ENCODE data around the gene IL4.

IL4 gene

DNA sequence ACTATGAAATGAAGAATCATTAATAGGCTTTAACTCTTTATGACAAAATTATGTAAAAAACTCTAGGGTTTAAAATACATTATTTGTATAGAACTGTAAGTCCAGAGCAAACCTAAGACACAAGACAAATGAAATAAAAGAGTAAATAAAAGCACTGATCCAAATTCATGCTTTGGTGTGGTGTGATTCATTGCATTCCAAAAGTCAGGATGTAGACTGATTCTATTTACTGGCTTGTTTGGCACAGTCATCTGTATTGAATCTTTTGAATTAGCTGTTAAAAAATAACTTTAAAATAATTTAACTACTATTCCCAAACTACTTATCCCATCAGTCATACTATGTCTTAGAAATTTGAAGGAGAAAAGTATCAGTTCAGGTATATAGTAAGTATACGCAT, 31.1 kb downstream of the IL4 start:
- ChIA-PET CTCF (interaction anchor here (1.0 to 1.7 kb wide), 3 partner anchors 28 to 156 kb away, joined by 3 to 4 read pairs (median 3); no protein-coding TSS in a partner anchor), POLR2A (no interaction called here)
- no CpG with 5 or more reads among the region's 1 CpG for WGBS (ENCODE audit: insufficient coverage)
- Histone ChIP-seq H3K4me3 (ENCODE audit: control insufficient read depth in 1 of 7, extremely low read depth in 1 of 7, insufficient read depth in 4 of 7, low read depth in 2 of 7, low read length in 6 of 7) (no peak overlapping the region), H3K27ac (ENCODE audit: insufficient read depth in 1 of 2, low read depth in 1 of 2, low read length in 2 of 2, poor library complexity in 1 of 2, severe bottlenecking in 2 of 2) (no peak overlapping the region), H3K36me3 (ENCODE audit: control insufficient read depth in 4 of 4, insufficient read depth in 4 of 4, low read length in 3 of 4) (peaks cover 4 to 9% (median 7%) of the 10 kb centered on the region in 4 experiments), H3K9me3 (ENCODE audit: control extremely low read depth in 1 of 5, control insufficient read depth in 4 of 5, insufficient read depth in 2 of 5, low read depth in 1 of 5, low read length in 4 of 5) (no peaks in the 10 kb centered on the region), H3K27me3 (replicated peaks in 2 of 5; ENCODE audit: control insufficient read depth in 4 of 5, insufficient read depth in 5 of 5, low read length in 4 of 5) (no peaks in the 10 kb centered on the region), H3K4me1 (ENCODE audit: control extremely low read depth in 1 of 4, control insufficient read depth in 4 of 4, insufficient read depth in 4 of 4, low read length in 3 of 4) (peaks cover 0 to 5% (median 2%) of the 10 kb centered on the region in 4 experiments)
- no peak for DNase-seq

- ChIA-PET CTCF (interaction anchor here (0.9 to 1.8 kb wide), 5 partner anchors 8 to 182 kb away, joined by 3 to 6 read pairs (median 3); no protein-coding TSS in a partner anchor), POLR2A (no interaction called here)
- Histone ChIP-seq H3K27ac (ENCODE audit: insufficient read depth in 1 of 2, low read depth in 1 of 2, low read length in 2 of 2, poor library complexity in 1 of 2, severe bottlenecking in 2 of 2) (no peak overlapping the region), H3K27me3 (replicated peaks in 2 of 5; ENCODE audit: control insufficient read depth in 4 of 5, insufficient read depth in 5 of 5, low read length in 4 of 5) (no peaks in the 10 kb centered on the region), H3K9me3 (ENCODE audit: control extremely low read depth in 1 of 5, control insufficient read depth in 4 of 5, insufficient read depth in 2 of 5, low read depth in 1 of 5, low read length in 4 of 5) (no peaks in the 10 kb centered on the region), H3K36me3 (ENCODE audit: control insufficient read depth in 4 of 4, insufficient read depth in 4 of 4, low read length in 3 of 4) (no peaks in the 10 kb centered on the region), H3K4me1 (ENCODE audit: control extremely low read depth in 1 of 4, control insufficient read depth in 4 of 4, insufficient read depth in 4 of 4, low read length in 3 of 4) (peaks cover 0 to 5% (median 2%) of the 10 kb centered on the region in 4 experiments), H3K4me3 (ENCODE audit: control insufficient read depth in 1 of 7, extremely low read depth in 1 of 7, insufficient read depth in 4 of 7, low read depth in 2 of 7, low read length in 6 of 7) (no peak overlapping the region)
- no peak for DNase-seq
Observed at GRCh38 chr5:132708645-132709044, 34.9 kb downstream of the IL4 start.

DNA sequence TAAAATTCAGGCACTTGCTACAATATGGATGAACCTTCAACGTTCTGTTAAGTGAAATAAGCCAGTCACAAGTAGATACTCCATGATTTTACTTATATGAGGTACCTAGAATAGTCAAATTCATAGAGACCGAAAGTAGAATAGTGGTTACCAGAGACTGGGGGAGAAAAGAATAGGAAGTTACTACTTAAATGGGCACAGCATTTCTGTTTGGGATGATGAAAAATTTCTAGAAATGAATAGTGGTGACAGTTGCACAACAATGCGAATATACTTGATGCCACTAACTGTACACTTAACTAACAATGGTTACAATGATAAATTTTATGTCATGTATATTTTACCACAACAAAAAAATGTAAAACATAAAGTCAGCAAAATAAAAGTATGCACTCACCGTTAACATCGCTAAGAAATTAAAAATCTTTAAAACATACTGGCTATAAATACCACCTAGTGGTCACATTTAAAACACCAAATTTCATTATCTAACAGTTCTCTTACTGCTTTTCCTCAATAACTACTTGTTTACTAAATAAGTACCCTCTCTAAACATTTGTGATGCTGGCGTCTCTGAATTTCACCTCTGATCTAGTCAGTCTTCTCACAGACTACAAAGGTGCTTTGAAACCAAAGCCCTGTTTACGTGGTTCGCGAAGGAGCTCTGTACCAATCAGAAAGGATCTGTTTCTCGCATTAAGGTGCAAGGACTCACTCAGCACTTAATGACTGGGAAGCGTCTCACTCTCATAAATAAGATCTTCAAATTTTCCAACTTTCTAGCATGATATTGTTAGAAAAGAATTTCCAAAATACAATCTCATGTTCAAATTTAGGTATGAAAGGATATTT, 40.9 kb downstream of the IL4 start:
- ChIA-PET POLR2A (no interaction called here), CTCF (interaction anchor here (0.6 to 3.4 kb wide), 9 partner anchors 11 to 327 kb away, joined by 3 to 15 read pairs (median 4); partner anchors contain the start of gene IL13)
- H3K36me3 ChIP-seq (ENCODE audit: control insufficient read depth in 4 of 4, insufficient read depth in 4 of 4, low read length in 3 of 4) = no peaks in the 10 kb centered on the region
- H3K4me3 ChIP-seq (ENCODE audit: control insufficient read depth in 1 of 7, extremely low read depth in 1 of 7, insufficient read depth in 4 of 7, low read depth in 2 of 7, low read length in 6 of 7) = no peak overlapping the region
- no peaks in the 10 kb centered on the region for H3K4me1 ChIP-seq (ENCODE audit: control extremely low read depth in 1 of 4, control insufficient read depth in 4 of 4, insufficient read depth in 4 of 4, low read length in 3 of 4)
- WGBS (ENCODE audit: insufficient coverage) = 65% methylated on average over 7 of the region's 11 CpGs
- peak; percentile 20 to 46 (median 39) for DNase-seq
- no peak overlapping the region for H3K27ac ChIP-seq (ENCODE audit: insufficient read depth in 1 of 2, low read depth in 1 of 2, low read length in 2 of 2, poor library complexity in 1 of 2, severe bottlenecking in 2 of 2)
- no peaks in the 10 kb centered on the region for H3K27me3 ChIP-seq (replicated peaks in 2 of 5; ENCODE audit: control insufficient read depth in 4 of 5, insufficient read depth in 5 of 5, low read length in 4 of 5)
- H3K9me3 ChIP-seq (ENCODE audit: control extremely low read depth in 1 of 5, control insufficient read depth in 4 of 5, insufficient read depth in 2 of 5, low read depth in 1 of 5, low read length in 4 of 5) = no peaks in the 10 kb centered on the region

DNA sequence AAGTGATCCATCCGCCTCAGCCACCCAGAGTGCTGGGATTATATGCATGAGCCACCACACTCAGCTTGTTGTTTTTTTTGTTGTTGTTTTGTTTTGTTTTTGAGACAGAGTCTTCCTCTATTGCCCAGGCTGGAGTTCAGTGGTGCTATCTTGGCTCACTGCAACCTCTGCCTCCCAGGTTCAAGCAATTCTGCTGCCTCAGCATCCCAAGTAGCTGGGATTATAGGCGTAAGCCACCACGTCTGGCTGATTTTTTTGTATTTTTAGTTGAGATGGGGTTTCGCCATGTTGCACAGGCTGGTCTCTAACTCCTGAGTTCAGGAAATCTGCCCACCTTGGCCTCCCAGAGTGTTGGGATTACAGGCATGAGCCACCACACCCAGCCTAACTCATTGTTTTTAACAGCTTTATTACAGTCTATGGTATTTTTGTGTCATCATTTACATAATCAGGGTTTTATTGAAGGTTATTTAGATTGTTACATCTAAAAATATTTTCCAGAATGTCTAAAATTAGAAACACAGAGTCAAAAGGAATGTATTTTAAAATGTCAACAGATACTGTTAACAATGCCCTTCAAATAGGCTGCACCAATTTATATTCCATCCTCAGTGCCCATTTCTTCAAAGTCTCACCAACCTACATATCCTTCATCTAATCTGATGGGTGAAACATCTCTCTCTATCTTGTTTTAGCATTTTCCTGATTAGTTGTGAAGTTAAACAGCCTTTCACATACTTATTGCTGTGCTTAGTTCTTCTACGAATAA, 44.9 kb downstream of the IL4 start:
- CTCF ChIA-PET = interaction anchor here (3.3 kb wide), 1 partner anchor 101 kb away, joined by 10 read pairs; no protein-coding TSS in a partner anchor
- Histone ChIP-seq H3K36me3 (ENCODE audit: control insufficient read depth in 4 of 4, insufficient read depth in 4 of 4, low read length in 3 of 4) (no peaks in the 10 kb centered on the region), H3K27me3 (replicated peaks in 2 of 5; ENCODE audit: control insufficient read depth in 4 of 5, insufficient read depth in 5 of 5, low read length in 4 of 5) (no peaks in the 10 kb centered on the region), H3K27ac (ENCODE audit: insufficient read depth in 1 of 2, low read depth in 1 of 2, low read length in 2 of 2, poor library complexity in 1 of 2, severe bottlenecking in 2 of 2) (no peak overlapping the region), H3K4me3 (ENCODE audit: control insufficient read depth in 1 of 7, extremely low read depth in 1 of 7, insufficient read depth in 4 of 7, low read depth in 2 of 7, low read length in 6 of 7) (no peak overlapping the region), H3K4me1 (ENCODE audit: control extremely low read depth in 1 of 4, control insufficient read depth in 4 of 4, insufficient read depth in 4 of 4, low read length in 3 of 4) (no peaks in the 10 kb centered on the region), H3K9me3 (ENCODE audit: control extremely low read depth in 1 of 5, control insufficient read depth in 4 of 5, insufficient read depth in 2 of 5, low read depth in 1 of 5, low read length in 4 of 5) (no peaks in the 10 kb centered on the region)
- WGBS (ENCODE audit: insufficient coverage) = 94% methylated on average over 3 of the region's 5 CpGs
- POLR2A ChIA-PET = no interaction called here
- no peak for DNase-seq

GRCh38 chr5:132725745-132726144, 52.0 kb downstream of the IL4 start:
- DNase-seq = no peak
- no CpG with 5 or more reads among the region's 2 CpGs for WGBS (ENCODE audit: insufficient coverage)
- Histone ChIP-seq H3K27ac (ENCODE audit: insufficient read depth in 1 of 2, low read depth in 1 of 2, low read length in 2 of 2, poor library complexity in 1 of 2, severe bottlenecking in 2 of 2) (no peak overlapping the region), H3K9me3 (ENCODE audit: control extremely low read depth in 1 of 5, control insufficient read depth in 4 of 5, insufficient read depth in 2 of 5, low read depth in 1 of 5, low read length in 4 of 5) (no peaks in the 10 kb centered on the region), H3K27me3 (replicated peaks in 2 of 5; ENCODE audit: control insufficient read depth in 4 of 5, insufficient read depth in 5 of 5, low read length in 4 of 5) (no peaks in the 10 kb centered on the region), H3K4me1 (ENCODE audit: control extremely low read depth in 1 of 4, control insufficient read depth in 4 of 4, insufficient read depth in 4 of 4, low read length in 3 of 4) (no peaks in the 10 kb centered on the region), H3K36me3 (ENCODE audit: control insufficient read depth in 4 of 4, insufficient read depth in 4 of 4, low read length in 3 of 4) (peaks cover 0 to 2% (median under 1%) of the 10 kb centered on the region in 4 experiments), H3K4me3 (ENCODE audit: control insufficient read depth in 1 of 7, extremely low read depth in 1 of 7, insufficient read depth in 4 of 7, low read depth in 2 of 7, low read length in 6 of 7) (no peak overlapping the region)
- POLR2A ChIA-PET = no interaction called here
- CTCF ChIA-PET = interaction anchor here (1.4 kb wide), 1 partner anchor 9 kb away, joined by 3 read pairs; no protein-coding TSS in a partner anchor

GRCh38 chr5:132729896-132730295, 56.1 kb downstream of the IL4 start:
- POLR2A ChIA-PET = interaction anchor here (0.6 kb wide), 1 partner anchor 97 kb away, joined by 3 read pairs; no protein-coding TSS in a partner anchor
- CTCF ChIA-PET = interaction anchor here (0.8 kb wide), 1 partner anchor 22 kb away, joined by 3 read pairs; no protein-coding TSS in a partner anchor
- 95% methylated on average over 8 of the region's 10 CpGs for WGBS (ENCODE audit: insufficient coverage)
- no peak for DNase-seq
- no peaks in the 10 kb centered on the region for H3K9me3 ChIP-seq (ENCODE audit: control extremely low read depth in 1 of 5, control insufficient read depth in 4 of 5, insufficient read depth in 2 of 5, low read depth in 1 of 5, low read length in 4 of 5)
- H3K27ac ChIP-seq (ENCODE audit: insufficient read depth in 1 of 2, low read depth in 1 of 2, low read length in 2 of 2, poor library complexity in 1 of 2, severe bottlenecking in 2 of 2) = no peak overlapping the region
- H3K36me3 ChIP-seq (ENCODE audit: control insufficient read depth in 4 of 4, insufficient read depth in 4 of 4, low read length in 3 of 4) = peaks cover 0 to 2% (median under 1%) of the 10 kb centered on the region in 4 experiments
- no peak overlapping the region for H3K4me3 ChIP-seq (ENCODE audit: control insufficient read depth in 1 of 7, extremely low read depth in 1 of 7, insufficient read depth in 4 of 7, low read depth in 2 of 7, low read length in 6 of 7)
- H3K27me3 ChIP-seq (replicated peaks in 2 of 5; ENCODE audit: control insufficient read depth in 4 of 5, insufficient read depth in 5 of 5, low read length in 4 of 5) = no peaks in the 10 kb centered on the region
- H3K4me1 ChIP-seq (ENCODE audit: control extremely low read depth in 1 of 4, control insufficient read depth in 4 of 4, insufficient read depth in 4 of 4, low read length in 3 of 4) = no peaks in the 10 kb centered on the region
